Spleen (tissue), 11 donors: ENCODE data around the gene PRAMEF12. TPM values are rescaled to one million over a fixed set of nuclear protein-coding genes. Genes with fewer than 3 reads are reported as not detected.
"Not testable (repeated sequence)": the region's sequence is repeated elsewhere in the genome, so short reads cannot be mapped to it uniquely, and the experiment has no call there.

Experiments
- DNase-seq: peaks from one replicate; pipeline ENCODE4 v3.0.0-alpha.2; 2020
- H3K27ac ChIP-seq, 8 donors: fragments of 200-600 bp; sonication (generic) in 7 of 8; 1 replicate in 4 of 8; 2 replicates in 4 of 8; pipeline versions ENCODE4 v1.5.0 to v1.8.0; 2016 to 2021; ENCODE audit warnings: inconsistent platforms in 4 of 8, mild to moderate bottlenecking in 4 of 8, moderate library complexity in 1 of 8
- H3K27me3 ChIP-seq, 7 donors: fragments of 200-600 bp; sonication (generic) in 6 of 7; replicated peaks in 1 of 7; 1 replicate in 4 of 7; 2 replicates in 3 of 7; pipeline versions ENCODE4 v1.5.0 to v1.8.0; 2016 to 2021; ENCODE audit warnings: inconsistent platforms in 3 of 7, mild to moderate bottlenecking in 1 of 7
- H3K36me3 ChIP-seq, 6 donors: fragments of 200-600 bp; sonication (generic) in 5 of 6; 1 replicate in 4 of 6; 2 replicates in 2 of 6; pipeline versions ENCODE4 v1.5.0 to v1.8.0; 2016 to 2021; ENCODE audit warnings: inconsistent platforms in 2 of 6
- H3K4me1 ChIP-seq, 6 donors: fragments of 200-600 bp; sonication (generic) in 5 of 6; 1 replicate in 3 of 6; 2 replicates in 3 of 6; pipeline versions ENCODE4 v1.5.0 to v1.8.0; 2016 to 2021; ENCODE audit warnings: inconsistent platforms in 3 of 6
- H3K4me3 ChIP-seq, 8 donors: fragments of 200-600 bp; sonication (generic) in 7 of 8; 1 replicate in 4 of 8; 2 replicates in 4 of 8; pipeline versions ENCODE4 v1.5.0 to v1.8.0; 2016 to 2021; ENCODE audit warnings: inconsistent platforms in 4 of 8, mild to moderate bottlenecking in 4 of 8, moderate library complexity in 2 of 8
- H3K9me3 ChIP-seq, 8 donors: fragments of 200-600 bp; sonication (generic) in 7 of 8; 1 replicate in 4 of 8; 2 replicates in 4 of 8; pipeline versions ENCODE4 v1.5.0 to v1.8.0; 2016 to 2021; ENCODE audit warnings: inconsistent platforms in 4 of 8
- POLR2A ChIP-seq, 3 donors: fragments of 450-650 bp; IDR thresholded peaks; one replicate each; pipeline ENCODE4 v1.5.1; 2017; ENCODE audit warnings: antibody characterized with exemption in 3 of 3, mild to moderate bottlenecking in 1 of 3
- POLR2AphosphoS5 ChIP-seq, 3 donors: sonication (generic); formaldehyde crosslinking; IDR thresholded peaks; one replicate each; pipeline ENCODE4 v1.5.1; 2017; ENCODE audit warnings: antibody characterized with exemption in 3 of 3
- WGBS, 5 donors: extraction: QIAGEN DNeasy Blood & Tissue Kit in 3 of 5; methylation state at CpG; one replicate each; pipeline versions ENCODE4 v1.1.5 to v1.1.7; 2013 to 2018; 5-methylcytosine and 5-hydroxymethylcytosine counted together
- intact Hi-C: fragments of 100-400 bp; cut with DNase I; formaldehyde crosslinking; loops from one replicate; pipeline ENCODE4 v1.15.0; 2023; ENCODE audit warnings: low total_unique reads
- polyA plus RNA-seq, 3 donors: library from polyadenylated mRNA; stranded (reverse); fragments of 200-250 nt; gene quantifications; one replicate each; pipeline ENCODE4 v1.2.1, GENCODE V29; 2013
- total RNA-seq, 7 donors: library from RNA; depleted of rRNA in 3 of 7; stranded (reverse); fragments of >200 nt in 3 of 7; fragmentation: NEBNext Ultra II Directional in 4 of 7; extraction: Animal tissue kit (Norgen Biotek cat#: 25700) in 4 of 7; gene quantifications; one replicate each; pipeline versions ENCODE4 v1.1.0 to v1.2.1, GENCODE V29; 2016 to 2021
- TF ChIP-seq, protein P1 (sequence below), 11 experiments: fragments of 200-600 bp in 7 of 11; fragments of 450-650 bp in 4 of 11; sonication (generic) in 4 of 11; IDR thresholded peaks in 8 of 11; conservative IDR thresholded peaks in 3 of 11; 1 replicate in 7 of 11; 2 replicates in 4 of 11; pipeline versions ENCODE4 v1.4.0 to v1.8.0; 2016 to 2021; ENCODE audit warnings: antibody characterized with exemption in 11 of 11, inconsistent platforms in 4 of 11, mild to moderate bottlenecking in 1 of 11
- donor health status: healthy with polysubstance abuse.
- donor health status: DM: no; HTN: no; CAD: no; lungs with moderate emphysema.
- donor health status: DM: no; HTN: no; CAD: no.
- donor health status: Bipolar disorder and iron deficiency.
- donor health status: healthy.
- donor health status: DM: no; HTN: no; CAD: no.
- donor health status: DM: yes; HTN: yes; CAD: no.

The PRAMEF12 gene
- total and polyA plus RNA-seq, 10 donors = not detected

DNA sequence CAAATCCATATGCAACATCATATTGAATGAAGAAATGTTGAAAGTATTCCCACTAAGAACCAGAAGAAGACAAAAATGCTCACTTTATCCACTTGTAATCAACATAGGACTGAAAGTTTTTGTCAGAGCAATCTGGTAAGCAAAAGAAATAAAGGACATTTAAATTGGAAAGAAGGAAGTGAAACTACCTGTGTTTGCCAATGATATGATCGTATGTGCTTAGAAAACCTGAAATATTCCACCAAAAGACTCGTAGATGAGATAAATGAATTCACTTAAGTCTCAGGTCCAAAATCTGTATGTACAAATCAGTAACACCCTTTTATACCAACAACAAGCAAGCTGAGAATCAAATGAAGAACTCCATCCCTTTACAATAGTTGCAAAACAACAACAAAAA lies 26.2 kb downstream of the PRAMEF12 start:
- H3K4me3 ChIP-seq = no peak overlapping the region
- WGBS, 5 donors = 49 to 65% (median 54%) methylated on average over 2 of the region's 2 CpGs
- no peak for TF ChIP-seq POLR2AphosphoS5 (IDR thresholded peaks at IDR 0.05)
- TF ChIP-seq POLR2A (IDR thresholded peaks at IDR 0.05) = no peak
- TF ChIP-seq, protein P1, sequence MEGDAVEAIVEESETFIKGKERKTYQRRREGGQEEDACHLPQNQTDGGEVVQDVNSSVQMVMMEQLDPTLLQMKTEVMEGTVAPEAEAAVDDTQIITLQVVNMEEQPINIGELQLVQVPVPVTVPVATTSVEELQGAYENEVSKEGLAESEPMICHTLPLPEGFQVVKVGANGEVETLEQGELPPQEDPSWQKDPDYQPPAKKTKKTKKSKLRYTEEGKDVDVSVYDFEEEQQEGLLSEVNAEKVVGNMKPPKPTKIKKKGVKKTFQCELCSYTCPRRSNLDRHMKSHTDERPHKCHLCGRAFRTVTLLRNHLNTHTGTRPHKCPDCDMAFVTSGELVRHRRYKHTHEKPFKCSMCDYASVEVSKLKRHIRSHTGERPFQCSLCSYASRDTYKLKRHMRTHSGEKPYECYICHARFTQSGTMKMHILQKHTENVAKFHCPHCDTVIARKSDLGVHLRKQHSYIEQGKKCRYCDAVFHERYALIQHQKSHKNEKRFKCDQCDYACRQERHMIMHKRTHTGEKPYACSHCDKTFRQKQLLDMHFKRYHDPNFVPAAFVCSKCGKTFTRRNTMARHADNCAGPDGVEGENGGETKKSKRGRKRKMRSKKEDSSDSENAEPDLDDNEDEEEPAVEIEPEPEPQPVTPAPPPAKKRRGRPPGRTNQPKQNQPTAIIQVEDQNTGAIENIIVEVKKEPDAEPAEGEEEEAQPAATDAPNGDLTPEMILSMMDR (IDR thresholded peaks at IDR 0.05 in 8 of 11, conservative IDR thresholded peaks at IDR 0.05 in 3 of 11) = no peak
- H3K27me3 ChIP-seq = peaks cover 0 to 4% (median 0%) of the 10 kb centered on the region in 7 donors
- H3K4me1 ChIP-seq = no peaks in the 10 kb centered on the region
- H3K27ac ChIP-seq = no peak overlapping the region
- H3K9me3 ChIP-seq = peaks cover 0 to 9% (median 1%) of the 10 kb centered on the region in 8 donors
- no peaks in the 10 kb centered on the region for H3K36me3 ChIP-seq
- intact Hi-C loops = no loop called here
- DNase-seq = no peak

GRCh38 chr1:12809933-12810332 lies 36.4 kb downstream of the PRAMEF12 start:
- 76 to 86% (median 86%) methylated on average over 1 of the region's 1 CpG for WGBS, 5 donors

GRCh38 chr1:12810691-12811408 lies 37.3 kb downstream of the PRAMEF12 start:
- Histone ChIP-seq H3K4me1 (no peaks in the 10 kb centered on the region), H3K27me3 (peaks cover 0 to 43% (median 0%) of the 10 kb centered on the region in 7 donors), H3K9me3 (peaks cover 0 to 3% (median 0%) of the 10 kb centered on the region in 8 donors), H3K4me3 (no peak overlapping the region), H3K36me3 (no peaks in the 10 kb centered on the region), H3K27ac (no peak overlapping the region)
- 69 to 76% (median 71%) methylated on average over 4 to 5 of the region's 5 CpGs for WGBS, 5 donors
- DNase-seq = no peak
- TF ChIP-seq POLR2A (IDR thresholded peaks at IDR 0.05) (no peak), POLR2AphosphoS5 (IDR thresholded peaks at IDR 0.05) (no peak)
- TF ChIP-seq, protein P1 (IDR thresholded peaks at IDR 0.05 in 8 of 11, conservative IDR thresholded peaks at IDR 0.05 in 3 of 11) = no peak
- intact Hi-C loops = no loop called here

More at GRCh38 chr1:12809933-12810332, 36.4 kb downstream of the PRAMEF12 start:
- peaks cover 0 to 43% (median 0%) of the 10 kb centered on the region in 7 donors for H3K27me3 ChIP-seq
- TF ChIP-seq POLR2A (IDR thresholded peaks at IDR 0.05) = no peak
- TF ChIP-seq, protein P1 (IDR thresholded peaks at IDR 0.05 in 8 of 11, conservative IDR thresholded peaks at IDR 0.05 in 3 of 11) = no peak
- no peak for TF ChIP-seq POLR2AphosphoS5 (IDR thresholded peaks at IDR 0.05)
- DNase-seq = no peak
- no peak overlapping the region for H3K4me3 ChIP-seq
- H3K27ac ChIP-seq = no peak overlapping the region
- H3K4me1 ChIP-seq = no peaks in the 10 kb centered on the region
- intact Hi-C loops = no loop called here
- no peaks in the 10 kb centered on the region for H3K36me3 ChIP-seq
- peaks cover 0 to 9% (median 2%) of the 10 kb centered on the region in 8 donors for H3K9me3 ChIP-seq

GRCh38 chr1:12811409-12811784 lies 37.9 kb downstream of the PRAMEF12 start:
- WGBS, 5 donors = 53 to 67% (median 55%) methylated on average over 2 of the region's 2 CpGs
- intact Hi-C loops = no loop called here
- H3K27ac ChIP-seq = no peak overlapping the region
- TF ChIP-seq POLR2AphosphoS5 (IDR thresholded peaks at IDR 0.05) (no peak), POLR2A (IDR thresholded peaks at IDR 0.05) (no peak)
- TF ChIP-seq, protein P1 (IDR thresholded peaks at IDR 0.05 in 8 of 11, conservative IDR thresholded peaks at IDR 0.05 in 3 of 11) = no peak
- no peak for DNase-seq
- peaks cover 0 to 3% (median 0%) of the 10 kb centered on the region in 8 donors for H3K9me3 ChIP-seq
- H3K27me3 ChIP-seq = peaks cover 0 to 41% (median 0%) of the 10 kb centered on the region in 7 donors
- no peak overlapping the region for H3K4me3 ChIP-seq
- no peaks in the 10 kb centered on the region for H3K4me1 ChIP-seq
- H3K36me3 ChIP-seq = no peaks in the 10 kb centered on the region

GRCh38 chr1:12819061-12819460 lies 45.5 kb downstream of the PRAMEF12 start:
- H3K4me3 ChIP-seq, intact Hi-C loops, H3K36me3 ChIP-seq, H3K4me1 ChIP-seq, H3K9me3 ChIP-seq, H3K27ac ChIP-seq, DNase-seq: not testable (repeated sequence)
- 70 to 82% (median 76%) methylated on average over 5 to 6 of the region's 6 CpGs for WGBS, 5 donors
- H3K27me3 ChIP-seq = peaks cover 0 to 27% (median 0%) of the 10 kb centered on the region in 7 donors
